Measurements from ENCODE around the gene NGF. TPM values are rescaled to one million over a fixed set of nuclear protein-coding genes. Genes with fewer than 3 reads are reported as not detected.
A peak's percentile ranks its signal among the peaks of the same experiment; 100 is the strongest.

NGF gene
- total and polyA plus RNA-seq, 8 donors = 0.31 to 3.1 (median 1.8) TPM; not detected in 3

DNA sequence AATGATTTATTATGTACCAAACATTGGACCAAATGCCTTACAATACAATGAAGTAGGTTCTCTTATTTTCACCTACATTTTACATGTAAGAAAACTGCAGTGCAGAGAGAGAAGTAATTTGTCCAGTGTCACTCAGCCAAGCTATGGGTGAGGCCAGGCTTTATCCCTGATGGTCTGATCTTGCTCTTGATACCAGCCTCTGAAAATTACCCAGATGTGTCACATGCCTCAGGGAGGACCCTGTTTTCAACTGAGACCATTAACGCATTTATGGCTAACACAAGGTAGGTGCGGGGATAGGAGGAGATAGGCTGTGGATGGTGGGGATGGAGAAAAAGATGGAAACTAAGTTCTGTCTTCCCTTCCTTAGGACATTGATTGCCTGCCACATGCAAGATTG lies 56.9 kb downstream of the NGF start:
- Histone ChIP-seq H3K9me3 (peaks cover 3 to 15% (median 10%) of the 10 kb centered on the region in 4 donors), H3K27ac (no peak overlapping the region), H3K27me3 (no peaks in the 10 kb centered on the region), H3K4me1 (peaks cover 0 to 8% (median 2%) of the 10 kb centered on the region in 4 donors), H3K36me3 (peaks cover 0 to 6% (median 0%) of the 10 kb centered on the region in 4 donors), H3K4me3 (no peak overlapping the region)
- intact Hi-C loops (cut with DNase I; ENCODE audit: low total_unique reads) = no loop called here
- 93 to 100% (median 93%) methylated on average over 2 of the region's 2 CpGs for WGBS, 5 donors
- no peak for TF ChIP-seq POLR2AphosphoS5 (IDR thresholded peaks at IDR 0.05)
- no peak for TF ChIP-seq POLR2A (IDR thresholded peaks at IDR 0.05)
- TF ChIP-seq, protein P1, sequence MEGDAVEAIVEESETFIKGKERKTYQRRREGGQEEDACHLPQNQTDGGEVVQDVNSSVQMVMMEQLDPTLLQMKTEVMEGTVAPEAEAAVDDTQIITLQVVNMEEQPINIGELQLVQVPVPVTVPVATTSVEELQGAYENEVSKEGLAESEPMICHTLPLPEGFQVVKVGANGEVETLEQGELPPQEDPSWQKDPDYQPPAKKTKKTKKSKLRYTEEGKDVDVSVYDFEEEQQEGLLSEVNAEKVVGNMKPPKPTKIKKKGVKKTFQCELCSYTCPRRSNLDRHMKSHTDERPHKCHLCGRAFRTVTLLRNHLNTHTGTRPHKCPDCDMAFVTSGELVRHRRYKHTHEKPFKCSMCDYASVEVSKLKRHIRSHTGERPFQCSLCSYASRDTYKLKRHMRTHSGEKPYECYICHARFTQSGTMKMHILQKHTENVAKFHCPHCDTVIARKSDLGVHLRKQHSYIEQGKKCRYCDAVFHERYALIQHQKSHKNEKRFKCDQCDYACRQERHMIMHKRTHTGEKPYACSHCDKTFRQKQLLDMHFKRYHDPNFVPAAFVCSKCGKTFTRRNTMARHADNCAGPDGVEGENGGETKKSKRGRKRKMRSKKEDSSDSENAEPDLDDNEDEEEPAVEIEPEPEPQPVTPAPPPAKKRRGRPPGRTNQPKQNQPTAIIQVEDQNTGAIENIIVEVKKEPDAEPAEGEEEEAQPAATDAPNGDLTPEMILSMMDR (IDR thresholded peaks at IDR 0.05) = no peak
- TF ChIP-seq EP300 (IDR thresholded peaks at IDR 0.05) = no peak
- no peak for DNase-seq

DNA sequence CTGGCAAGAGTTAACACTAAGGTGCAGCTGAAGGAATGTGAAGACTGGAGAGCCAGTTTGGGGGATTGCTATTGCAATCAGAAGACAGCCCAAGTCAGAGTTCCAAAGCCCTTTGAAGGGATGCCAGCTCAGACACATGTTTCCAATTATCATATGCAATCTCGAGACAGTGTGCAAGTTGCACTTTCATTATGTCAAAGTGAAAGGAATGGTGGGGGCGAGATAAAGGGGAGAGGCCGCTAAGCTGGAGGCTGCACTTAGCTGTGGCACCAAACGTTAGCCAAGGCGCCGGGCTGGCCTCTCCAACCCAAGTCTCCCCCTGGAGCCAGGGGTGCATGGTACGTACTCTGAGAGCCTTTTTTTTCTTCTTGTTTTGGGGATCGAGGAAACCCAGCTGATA lies 58.0 kb downstream of the NGF start:
- H3K4me3 ChIP-seq = no peak overlapping the region
- H3K4me1 ChIP-seq = peaks cover 0 to 8% (median 2%) of the 10 kb centered on the region in 4 donors
- WGBS, 5 donors = 69 to 83% (median 77%) methylated on average over 8 of the region's 8 CpGs
- TF ChIP-seq, protein P1 (IDR thresholded peaks at IDR 0.05) = no peak
- no peak for TF ChIP-seq POLR2AphosphoS5 (IDR thresholded peaks at IDR 0.05)
- TF ChIP-seq POLR2A (IDR thresholded peaks at IDR 0.05) = no peak
- no peak for TF ChIP-seq EP300 (IDR thresholded peaks at IDR 0.05)
- peaks cover 3 to 15% (median 10%) of the 10 kb centered on the region in 4 donors for H3K9me3 ChIP-seq
- intact Hi-C loops (cut with DNase I; ENCODE audit: low total_unique reads) = no loop called here
- H3K36me3 ChIP-seq = peaks cover 0 to 6% (median 0%) of the 10 kb centered on the region in 4 donors
- peak in 1 of 2 donors; percentile 70 for DNase-seq
- no peak overlapping the region for H3K27ac ChIP-seq
- no peaks in the 10 kb centered on the region for H3K27me3 ChIP-seq

DNA sequence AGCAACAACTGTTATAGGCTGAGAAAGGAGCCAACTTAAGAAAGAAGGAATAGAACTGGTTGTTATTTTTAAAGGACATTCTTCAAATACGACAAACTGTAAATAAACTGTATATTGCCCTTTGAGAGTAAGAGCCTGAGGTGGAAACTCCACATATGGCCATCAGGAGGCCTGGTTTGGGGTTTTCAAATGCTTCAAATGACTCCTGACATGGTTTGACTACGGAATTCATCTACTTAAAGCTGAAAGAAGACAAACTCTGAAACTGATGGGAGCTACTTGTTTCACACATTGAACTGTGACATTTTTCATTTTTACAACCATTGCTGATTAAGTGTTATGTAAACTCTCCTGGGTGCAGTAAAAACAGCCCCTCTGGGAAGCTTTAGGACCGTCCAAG lies 59.8 kb downstream of the NGF start:
- H3K27me3 ChIP-seq = no peaks in the 10 kb centered on the region
- no peak overlapping the region for H3K4me3 ChIP-seq
- intact Hi-C loops (cut with DNase I; ENCODE audit: low total_unique reads) = no loop called here
- H3K9me3 ChIP-seq = peaks cover 3 to 15% (median 10%) of the 10 kb centered on the region in 4 donors
- 71 to 86% (median 82%) methylated on average over 3 of the region's 3 CpGs for WGBS, 5 donors
- no peak for DNase-seq
- peaks cover 0 to 6% (median 0%) of the 10 kb centered on the region in 4 donors for H3K36me3 ChIP-seq
- H3K4me1 ChIP-seq = peaks cover 0 to 3% (median under 1%) of the 10 kb centered on the region in 4 donors
- TF ChIP-seq EP300 (IDR thresholded peaks at IDR 0.05) = no peak
- TF ChIP-seq, protein P1 (IDR thresholded peaks at IDR 0.05) = no peak
- TF ChIP-seq POLR2AphosphoS5 (IDR thresholded peaks at IDR 0.05) = no peak
- no peak for TF ChIP-seq POLR2A (IDR thresholded peaks at IDR 0.05)
- no peak overlapping the region for H3K27ac ChIP-seq

DNA sequence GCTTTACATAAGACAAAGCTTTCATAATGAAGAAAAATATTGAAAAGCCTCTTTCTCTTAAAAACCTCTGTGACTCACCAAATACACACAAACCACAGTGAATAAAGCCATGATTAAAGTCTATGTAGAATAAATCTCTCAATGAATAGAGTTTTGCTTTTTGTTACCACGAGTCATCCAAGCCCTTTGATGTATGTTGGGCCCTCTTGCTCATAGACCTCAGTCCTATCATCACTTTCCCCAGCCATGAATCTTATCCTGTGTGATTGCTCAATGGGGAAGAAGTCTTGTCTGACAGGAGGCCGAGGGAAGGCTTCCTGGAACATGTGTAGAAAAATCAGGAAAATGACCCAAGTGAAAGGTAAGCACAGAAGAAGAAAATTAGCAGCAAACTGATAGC lies 60.8 kb downstream of the NGF start:
- intact Hi-C loops (cut with DNase I; ENCODE audit: low total_unique reads) = no loop called here
- no peak overlapping the region for H3K27ac ChIP-seq
- no peaks in the 10 kb centered on the region for H3K4me1 ChIP-seq
- H3K4me3 ChIP-seq = no peak overlapping the region
- DNase-seq = no peak
- WGBS, 5 donors = 52 to 84% (median 77%) methylated on average over 2 of the region's 2 CpGs
- TF ChIP-seq EP300 (IDR thresholded peaks at IDR 0.05) (no peak), POLR2AphosphoS5 (IDR thresholded peaks at IDR 0.05) (no peak), POLR2A (IDR thresholded peaks at IDR 0.05) (no peak)
- TF ChIP-seq, protein P1 (IDR thresholded peaks at IDR 0.05) = no peak
- H3K9me3 ChIP-seq = peaks cover 3 to 15% (median 10%) of the 10 kb centered on the region in 4 donors
- no peaks in the 10 kb centered on the region for H3K27me3 ChIP-seq
- peaks cover 0 to 6% (median 0%) of the 10 kb centered on the region in 4 donors for H3K36me3 ChIP-seq

Measured in stomach (tissue), 9 donors.